ENCODE results near the gene KRTAP5-6.

DNA sequence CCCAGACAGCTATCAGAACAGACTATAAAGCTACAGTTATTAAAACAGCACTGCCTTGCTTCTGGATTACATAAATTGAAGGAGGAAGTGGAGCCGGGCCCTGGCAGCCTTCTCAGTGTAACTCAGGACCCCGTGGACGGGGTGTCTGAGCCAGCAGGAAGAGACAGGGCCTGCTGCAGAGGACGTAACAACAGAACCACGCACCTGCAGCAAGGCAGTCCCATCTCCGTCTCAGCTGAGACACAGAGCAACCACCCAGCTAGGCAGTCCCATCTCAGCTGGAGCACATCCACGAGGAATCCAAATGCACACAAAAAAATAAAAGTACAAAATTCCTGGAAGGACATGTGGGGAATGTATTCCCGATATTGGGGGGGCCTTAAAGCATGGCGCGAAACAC lies 17.1 kb upstream of the KRTAP5-6 start:
- TF ChIP-seq, protein P1, sequence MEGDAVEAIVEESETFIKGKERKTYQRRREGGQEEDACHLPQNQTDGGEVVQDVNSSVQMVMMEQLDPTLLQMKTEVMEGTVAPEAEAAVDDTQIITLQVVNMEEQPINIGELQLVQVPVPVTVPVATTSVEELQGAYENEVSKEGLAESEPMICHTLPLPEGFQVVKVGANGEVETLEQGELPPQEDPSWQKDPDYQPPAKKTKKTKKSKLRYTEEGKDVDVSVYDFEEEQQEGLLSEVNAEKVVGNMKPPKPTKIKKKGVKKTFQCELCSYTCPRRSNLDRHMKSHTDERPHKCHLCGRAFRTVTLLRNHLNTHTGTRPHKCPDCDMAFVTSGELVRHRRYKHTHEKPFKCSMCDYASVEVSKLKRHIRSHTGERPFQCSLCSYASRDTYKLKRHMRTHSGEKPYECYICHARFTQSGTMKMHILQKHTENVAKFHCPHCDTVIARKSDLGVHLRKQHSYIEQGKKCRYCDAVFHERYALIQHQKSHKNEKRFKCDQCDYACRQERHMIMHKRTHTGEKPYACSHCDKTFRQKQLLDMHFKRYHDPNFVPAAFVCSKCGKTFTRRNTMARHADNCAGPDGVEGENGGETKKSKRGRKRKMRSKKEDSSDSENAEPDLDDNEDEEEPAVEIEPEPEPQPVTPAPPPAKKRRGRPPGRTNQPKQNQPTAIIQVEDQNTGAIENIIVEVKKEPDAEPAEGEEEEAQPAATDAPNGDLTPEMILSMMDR (IDR thresholded peaks at IDR 0.05), result no peak
- no peak for TF ChIP-seq POLR2A (IDR thresholded peaks at IDR 0.05)

Data from body of pancreas (tissue), 4 donors.